Ovary (tissue), 3 donors: ENCODE measurements around the gene BTNL2.

Experiments used
- POLR2A ChIP-seq: fragments of 450-650 bp; IDR thresholded peaks from one replicate; pipeline ENCODE4 v1.6.1; 2017; ENCODE audit warnings: antibody characterized with exemption, mild to moderate bottlenecking, moderate library complexity
- TF ChIP-seq, protein P1 (sequence below), 3 donors: fragments of 450-650 bp in 2 of 3; fragments of 200-600 bp in 1 of 3; IDR thresholded peaks; one replicate each; pipeline versions ENCODE4 v1.5.1 to v1.8.0; 2016 to 2022; ENCODE audit warnings: antibody characterized with exemption in 3 of 3, mild to moderate bottlenecking in 1 of 3
- donor health status: DM: no; HTN: no; CAD: no.

DNA sequence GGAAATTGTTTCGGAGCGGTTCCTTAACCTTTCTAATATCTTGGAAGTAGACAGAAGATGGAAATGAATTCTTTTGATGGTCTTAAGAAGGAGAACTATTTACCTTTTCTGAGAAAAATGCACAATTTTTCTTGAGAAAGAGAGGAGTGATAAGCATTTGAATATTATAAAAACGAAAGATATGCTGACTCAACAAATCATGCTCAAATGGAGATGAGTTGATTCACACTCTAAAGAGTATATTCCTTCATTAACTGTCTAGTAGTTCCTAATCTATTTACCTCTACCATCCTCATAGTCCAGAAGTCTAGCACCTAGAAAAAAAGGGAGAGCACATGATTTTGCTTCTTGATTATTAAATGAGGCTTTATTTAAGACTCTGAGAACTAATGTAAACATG lies 39.3 kb downstream of the BTNL2 start:
- TF ChIP-seq, protein P1, sequence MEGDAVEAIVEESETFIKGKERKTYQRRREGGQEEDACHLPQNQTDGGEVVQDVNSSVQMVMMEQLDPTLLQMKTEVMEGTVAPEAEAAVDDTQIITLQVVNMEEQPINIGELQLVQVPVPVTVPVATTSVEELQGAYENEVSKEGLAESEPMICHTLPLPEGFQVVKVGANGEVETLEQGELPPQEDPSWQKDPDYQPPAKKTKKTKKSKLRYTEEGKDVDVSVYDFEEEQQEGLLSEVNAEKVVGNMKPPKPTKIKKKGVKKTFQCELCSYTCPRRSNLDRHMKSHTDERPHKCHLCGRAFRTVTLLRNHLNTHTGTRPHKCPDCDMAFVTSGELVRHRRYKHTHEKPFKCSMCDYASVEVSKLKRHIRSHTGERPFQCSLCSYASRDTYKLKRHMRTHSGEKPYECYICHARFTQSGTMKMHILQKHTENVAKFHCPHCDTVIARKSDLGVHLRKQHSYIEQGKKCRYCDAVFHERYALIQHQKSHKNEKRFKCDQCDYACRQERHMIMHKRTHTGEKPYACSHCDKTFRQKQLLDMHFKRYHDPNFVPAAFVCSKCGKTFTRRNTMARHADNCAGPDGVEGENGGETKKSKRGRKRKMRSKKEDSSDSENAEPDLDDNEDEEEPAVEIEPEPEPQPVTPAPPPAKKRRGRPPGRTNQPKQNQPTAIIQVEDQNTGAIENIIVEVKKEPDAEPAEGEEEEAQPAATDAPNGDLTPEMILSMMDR (IDR thresholded peaks at IDR 0.05): no peak
- no peak for TF ChIP-seq POLR2A
